ENCODE data around the gene UBE2D4.

UBE2D4 gene

GRCh38 chr7:43902542-43903054, 23.6 kb upstream of the UBE2D4 start:
- in situ Hi-C loops (cut with MboI; ENCODE audit: low sequenced_read_pairs, unreplicated experiment) = no loop called here
- no peak for DNase-seq (ENCODE audit: low spot score)
- TF ChIP-seq CTCF (IDR thresholded peaks at IDR 0.05; ENCODE audit: borderline replicate concordance, control extremely low read depth, extremely low read depth, insufficient read depth, missing control alignments) = no peak

DNA sequence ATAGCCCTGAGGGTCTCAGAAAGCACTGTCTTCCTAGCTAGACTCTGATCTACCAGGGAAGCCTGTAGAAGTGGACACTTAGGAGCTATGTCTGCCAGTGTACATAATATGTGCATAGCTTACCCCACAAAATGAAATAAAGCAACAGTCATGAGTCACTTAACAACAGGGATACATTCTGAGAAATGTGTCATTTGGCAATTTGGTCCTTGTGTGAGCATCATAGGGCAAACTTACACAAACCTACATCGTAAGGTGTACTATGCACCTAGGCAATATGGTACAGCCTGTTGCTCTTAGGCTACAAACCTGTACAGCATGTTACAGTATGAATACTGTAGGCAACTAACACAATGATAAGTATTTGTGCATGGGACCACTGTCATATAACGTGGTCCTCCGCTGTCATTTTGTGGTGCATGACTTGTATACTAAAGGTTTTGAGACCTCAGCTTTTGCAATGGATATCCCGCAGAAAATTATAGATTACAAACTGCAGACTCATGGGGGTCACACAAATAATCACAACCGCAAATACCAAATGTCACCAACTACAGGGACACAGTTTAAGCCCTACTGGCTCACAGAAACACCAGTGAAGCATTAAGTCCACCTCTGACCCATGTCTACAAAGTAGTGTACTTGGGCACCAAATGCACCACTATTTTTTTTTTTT, 21.6 kb upstream of the UBE2D4 start:
- TF ChIP-seq CTCF (IDR thresholded peaks at IDR 0.05; ENCODE audit: borderline replicate concordance, control extremely low read depth, extremely low read depth, insufficient read depth, missing control alignments) = no peak
- no peak for DNase-seq (ENCODE audit: low spot score)
- in situ Hi-C loops (cut with MboI; ENCODE audit: low sequenced_read_pairs, unreplicated experiment) = no loop called here

DNA sequence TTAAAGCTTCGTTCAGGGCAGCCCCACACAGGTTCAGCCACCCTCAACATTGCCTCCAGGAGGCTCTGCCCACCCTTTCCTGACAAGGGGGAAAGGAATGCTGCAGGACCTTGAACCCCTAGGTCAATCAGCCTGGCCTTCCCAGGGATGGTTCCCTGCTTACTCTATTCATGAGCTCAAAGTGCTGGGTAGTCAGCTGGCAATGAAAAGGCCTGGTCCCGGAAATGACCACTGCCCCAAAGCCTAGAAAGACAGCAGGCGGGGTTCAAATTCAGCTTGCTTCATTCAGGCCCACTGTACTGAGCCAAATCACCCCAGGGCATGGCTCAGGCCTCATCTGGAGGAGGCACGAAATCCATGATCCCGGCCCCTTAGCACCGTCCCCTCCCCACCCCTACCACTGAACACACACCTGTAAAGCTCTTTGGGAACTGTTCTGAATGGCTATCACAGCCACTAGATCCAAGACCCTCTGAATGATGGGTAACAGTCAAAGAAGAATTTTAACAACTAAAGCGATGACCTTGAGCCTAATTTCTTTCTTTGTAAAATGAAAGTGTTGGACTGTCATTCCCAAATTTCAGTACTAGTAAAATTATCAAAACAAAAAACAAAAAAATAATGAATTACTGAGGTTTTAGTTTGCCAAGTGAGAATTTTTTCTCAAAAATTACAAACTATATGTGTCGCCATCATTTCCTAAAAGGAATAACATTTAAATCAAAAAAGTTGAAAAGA, 20.9 kb upstream of the UBE2D4 start:
- no peak for DNase-seq (ENCODE audit: low spot score)
- TF ChIP-seq CTCF (IDR thresholded peaks at IDR 0.05; ENCODE audit: borderline replicate concordance, control extremely low read depth, extremely low read depth, insufficient read depth, missing control alignments) = no peak
- in situ Hi-C loops (cut with MboI; ENCODE audit: low sequenced_read_pairs, unreplicated experiment) = no loop called here

GRCh38 chr7:43905956-43906330, 20.3 kb upstream of the UBE2D4 start:
- peak; percentile 69 for DNase-seq (ENCODE audit: low spot score)
- no peak for TF ChIP-seq CTCF (IDR thresholded peaks at IDR 0.05; ENCODE audit: borderline replicate concordance, control extremely low read depth, extremely low read depth, insufficient read depth, missing control alignments)
- in situ Hi-C loops (cut with MboI; ENCODE audit: low sequenced_read_pairs, unreplicated experiment) = no loop called here

DNA sequence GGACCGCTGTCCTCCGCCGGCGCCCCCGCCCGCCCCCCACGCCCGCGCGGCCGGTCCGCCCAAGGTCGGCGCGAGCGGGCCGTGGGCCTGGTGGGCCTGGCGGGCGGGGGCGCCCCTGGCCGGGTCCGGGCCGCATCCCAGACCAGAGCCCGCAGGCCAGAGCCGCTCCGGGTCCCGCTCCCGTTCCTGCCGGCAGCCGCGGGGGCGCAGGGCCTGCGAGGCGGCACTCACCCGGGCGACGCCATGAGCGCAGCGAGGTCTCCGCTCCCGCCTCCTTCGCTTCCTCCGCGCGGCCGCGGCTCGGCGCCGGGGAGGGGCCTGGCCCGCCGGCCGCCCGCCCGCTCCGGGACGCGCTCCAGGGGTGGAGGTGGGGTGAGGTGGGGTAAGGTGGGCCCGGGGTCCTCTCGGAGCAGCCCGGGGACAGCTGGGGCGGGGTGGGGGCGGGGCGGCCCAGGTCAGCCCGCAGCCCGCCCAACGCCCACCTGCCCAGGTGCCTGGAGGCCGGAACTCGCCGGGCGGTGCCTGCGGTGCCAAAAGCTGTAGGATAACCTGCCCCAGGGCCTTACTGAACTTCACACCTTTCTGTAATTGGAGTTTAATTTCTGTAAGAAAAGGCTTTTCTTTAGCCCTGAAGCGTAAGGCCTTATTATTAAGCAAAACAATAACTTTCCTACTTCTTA, 19.8 kb upstream of the UBE2D4 start, which contains the start of gene URGCP:
Gene URGCP, minus strand, starts transcription at position 266 of the 680 bp plus-strand sequence. Its CDS starts 21 bp downstream, at position 245.
- DNase-seq (ENCODE audit: low spot score) = peak; percentile 90
- TF ChIP-seq CTCF (IDR thresholded peaks at IDR 0.05; ENCODE audit: borderline replicate concordance, control extremely low read depth, extremely low read depth, insufficient read depth, missing control alignments) = no peak
- in situ Hi-C loops (cut with MboI; ENCODE audit: low sequenced_read_pairs, unreplicated experiment) = no loop called here

DNA sequence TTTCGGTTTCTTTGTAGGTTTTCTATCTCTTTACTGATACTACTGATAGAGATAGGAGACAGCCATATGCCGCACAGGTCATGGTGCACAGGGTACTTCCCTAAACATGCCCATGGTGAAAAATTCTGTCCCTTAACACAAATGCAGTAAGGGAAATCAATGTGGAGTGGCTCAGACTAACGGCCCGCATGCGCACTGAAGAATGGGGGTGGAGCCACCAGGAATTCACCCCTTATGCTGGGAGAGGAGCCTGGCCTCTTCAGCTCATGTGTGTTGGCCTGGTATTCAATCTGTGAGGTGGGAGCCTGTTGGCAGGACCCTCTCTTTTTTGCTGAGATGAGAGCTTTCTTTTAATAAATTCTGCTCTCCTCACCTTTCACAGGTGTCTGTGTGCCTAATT, 11.4 kb upstream of the UBE2D4 start:
- TF ChIP-seq CTCF (IDR thresholded peaks at IDR 0.05; ENCODE audit: borderline replicate concordance, control extremely low read depth, extremely low read depth, insufficient read depth, missing control alignments) = no peak
- no peak for DNase-seq (ENCODE audit: low spot score)
- in situ Hi-C loops (cut with MboI; ENCODE audit: low sequenced_read_pairs, unreplicated experiment) = no loop called here
